Measurements from ENCODE around the gene LBX2.

DNA sequence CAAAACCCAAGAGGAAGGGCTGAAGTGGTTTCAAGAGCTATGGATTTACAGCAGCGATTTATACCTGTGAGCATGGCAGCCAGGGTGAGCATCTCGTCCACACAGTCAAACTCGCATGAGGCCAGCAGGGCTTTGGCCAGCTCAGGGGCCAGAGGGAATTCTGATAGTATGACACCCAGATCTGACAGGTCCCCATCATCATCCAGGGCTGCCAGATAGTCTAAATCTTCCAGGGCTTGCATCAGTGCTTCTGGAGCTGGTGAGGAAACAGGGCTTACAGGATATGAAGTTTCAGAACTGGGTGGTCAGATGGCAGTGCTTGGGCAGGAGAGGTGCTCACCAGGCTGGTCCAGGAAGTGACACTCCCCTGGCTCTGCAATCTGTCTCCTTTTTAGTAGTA is 23.1 kb upstream of the LBX2 start:
- TF ChIP-seq, protein P1, sequence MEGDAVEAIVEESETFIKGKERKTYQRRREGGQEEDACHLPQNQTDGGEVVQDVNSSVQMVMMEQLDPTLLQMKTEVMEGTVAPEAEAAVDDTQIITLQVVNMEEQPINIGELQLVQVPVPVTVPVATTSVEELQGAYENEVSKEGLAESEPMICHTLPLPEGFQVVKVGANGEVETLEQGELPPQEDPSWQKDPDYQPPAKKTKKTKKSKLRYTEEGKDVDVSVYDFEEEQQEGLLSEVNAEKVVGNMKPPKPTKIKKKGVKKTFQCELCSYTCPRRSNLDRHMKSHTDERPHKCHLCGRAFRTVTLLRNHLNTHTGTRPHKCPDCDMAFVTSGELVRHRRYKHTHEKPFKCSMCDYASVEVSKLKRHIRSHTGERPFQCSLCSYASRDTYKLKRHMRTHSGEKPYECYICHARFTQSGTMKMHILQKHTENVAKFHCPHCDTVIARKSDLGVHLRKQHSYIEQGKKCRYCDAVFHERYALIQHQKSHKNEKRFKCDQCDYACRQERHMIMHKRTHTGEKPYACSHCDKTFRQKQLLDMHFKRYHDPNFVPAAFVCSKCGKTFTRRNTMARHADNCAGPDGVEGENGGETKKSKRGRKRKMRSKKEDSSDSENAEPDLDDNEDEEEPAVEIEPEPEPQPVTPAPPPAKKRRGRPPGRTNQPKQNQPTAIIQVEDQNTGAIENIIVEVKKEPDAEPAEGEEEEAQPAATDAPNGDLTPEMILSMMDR (conservative IDR thresholded peaks at IDR 0.05; ENCODE audit: low read depth in 2 of 2) = no peak
- TF ChIP-seq EZH2 (IDR thresholded peaks at IDR 0.05; ENCODE audit: low read depth, unreplicated experiment) (no peak), POLR2AphosphoS5 (IDR thresholded peaks at IDR 0.05; ENCODE audit: low read depth) (no peak), EZH2phosphoT487 (IDR thresholded peaks at IDR 0.05; ENCODE audit: unreplicated experiment) (no peak), ETS1 (IDR thresholded peaks at IDR 0.05) (no peak), CREB1 (CRISPR knock-in tag; IDR thresholded peaks at IDR 0.05; ENCODE audit: low read depth) (no peak)
- TF ChIP-seq, protein P2, sequence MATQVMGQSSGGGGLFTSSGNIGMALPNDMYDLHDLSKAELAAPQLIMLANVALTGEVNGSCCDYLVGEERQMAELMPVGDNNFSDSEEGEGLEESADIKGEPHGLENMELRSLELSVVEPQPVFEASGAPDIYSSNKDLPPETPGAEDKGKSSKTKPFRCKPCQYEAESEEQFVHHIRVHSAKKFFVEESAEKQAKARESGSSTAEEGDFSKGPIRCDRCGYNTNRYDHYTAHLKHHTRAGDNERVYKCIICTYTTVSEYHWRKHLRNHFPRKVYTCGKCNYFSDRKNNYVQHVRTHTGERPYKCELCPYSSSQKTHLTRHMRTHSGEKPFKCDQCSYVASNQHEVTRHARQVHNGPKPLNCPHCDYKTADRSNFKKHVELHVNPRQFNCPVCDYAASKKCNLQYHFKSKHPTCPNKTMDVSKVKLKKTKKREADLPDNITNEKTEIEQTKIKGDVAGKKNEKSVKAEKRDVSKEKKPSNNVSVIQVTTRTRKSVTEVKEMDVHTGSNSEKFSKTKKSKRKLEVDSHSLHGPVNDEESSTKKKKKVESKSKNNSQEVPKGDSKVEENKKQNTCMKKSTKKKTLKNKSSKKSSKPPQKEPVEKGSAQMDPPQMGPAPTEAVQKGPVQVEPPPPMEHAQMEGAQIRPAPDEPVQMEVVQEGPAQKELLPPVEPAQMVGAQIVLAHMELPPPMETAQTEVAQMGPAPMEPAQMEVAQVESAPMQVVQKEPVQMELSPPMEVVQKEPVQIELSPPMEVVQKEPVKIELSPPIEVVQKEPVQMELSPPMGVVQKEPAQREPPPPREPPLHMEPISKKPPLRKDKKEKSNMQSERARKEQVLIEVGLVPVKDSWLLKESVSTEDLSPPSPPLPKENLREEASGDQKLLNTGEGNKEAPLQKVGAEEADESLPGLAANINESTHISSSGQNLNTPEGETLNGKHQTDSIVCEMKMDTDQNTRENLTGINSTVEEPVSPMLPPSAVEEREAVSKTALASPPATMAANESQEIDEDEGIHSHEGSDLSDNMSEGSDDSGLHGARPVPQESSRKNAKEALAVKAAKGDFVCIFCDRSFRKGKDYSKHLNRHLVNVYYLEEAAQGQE (IDR thresholded peaks at IDR 0.05; ENCODE audit: unreplicated experiment) = no peak
